DMS79 (cell line): ENCODE results near the gene MAGI3.

Experiments used
- DNase-seq: peaks from one replicate; lab custom pipeline; 2025; lab: John Stamatoyannopoulos, UW

The MAGI3 gene

GRCh38 chr1:113659035-113659434 lies 268.7 kb downstream of the MAGI3 start:
- DNase-seq, result no peak

GRCh38 chr1:113659556-113659955 lies 269.2 kb downstream of the MAGI3 start:
- no peak for DNase-seq

GRCh38 chr1:113660088-113660487 lies 269.8 kb downstream of the MAGI3 start:
- no peak for DNase-seq

- no peak for DNase-seq
Observed at GRCh38 chr1:113662101-113662500, 271.8 kb downstream of the MAGI3 start.

- no peak for DNase-seq
Observed at GRCh38 chr1:113663165-113663951, 273.0 kb downstream of the MAGI3 start.

GRCh38 chr1:113665071-113665470 lies 274.8 kb downstream of the MAGI3 start:
- no peak for DNase-seq

DNA sequence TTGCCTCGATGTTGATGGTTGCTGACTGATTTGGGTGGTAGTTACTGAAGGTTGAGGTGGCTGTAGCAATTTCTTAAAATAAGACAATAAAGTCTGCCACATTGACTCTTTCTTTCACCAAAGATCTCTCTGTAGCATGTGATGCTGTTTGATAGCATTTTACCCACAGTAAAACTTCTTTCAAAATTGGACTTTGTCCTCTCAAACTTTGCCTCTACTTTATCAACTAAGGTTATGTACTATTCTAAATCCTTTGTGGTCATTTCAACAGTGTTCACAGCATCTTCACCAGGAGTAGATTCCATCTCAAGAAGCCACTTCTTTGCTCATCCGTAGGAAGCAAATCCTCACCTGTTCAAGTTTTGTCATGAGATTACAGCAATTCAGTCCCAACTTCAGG lies 275.8 kb downstream of the MAGI3 start:
- DNase-seq, result no peak

GRCh38 chr1:113669988-113670387 lies 279.7 kb downstream of the MAGI3 start:
- DNase-seq, result no peak

GRCh38 chr1:113670650-113671049 lies 280.3 kb downstream of the MAGI3 start:
- DNase-seq, result no peak

DNA sequence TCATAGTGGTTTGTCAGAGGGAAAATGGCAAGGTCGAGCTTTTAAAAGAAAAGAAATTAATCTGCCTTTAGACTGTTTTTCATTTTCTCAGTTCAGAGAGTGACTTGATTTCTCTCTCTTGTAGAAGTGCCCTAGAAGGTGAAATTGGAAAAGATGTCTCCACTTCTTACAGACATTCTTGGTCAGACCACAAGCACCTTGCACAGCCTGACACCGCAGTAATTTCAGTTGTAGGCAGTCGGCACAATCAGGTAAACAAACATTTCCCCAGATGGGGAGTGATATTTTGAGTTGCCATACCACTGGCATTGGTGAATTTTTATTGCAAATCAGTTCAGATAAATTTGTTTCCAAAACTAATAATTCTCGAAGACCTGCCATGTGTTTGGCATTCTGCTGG lies 282.2 kb downstream of the MAGI3 start:
- no peak for DNase-seq

DNA sequence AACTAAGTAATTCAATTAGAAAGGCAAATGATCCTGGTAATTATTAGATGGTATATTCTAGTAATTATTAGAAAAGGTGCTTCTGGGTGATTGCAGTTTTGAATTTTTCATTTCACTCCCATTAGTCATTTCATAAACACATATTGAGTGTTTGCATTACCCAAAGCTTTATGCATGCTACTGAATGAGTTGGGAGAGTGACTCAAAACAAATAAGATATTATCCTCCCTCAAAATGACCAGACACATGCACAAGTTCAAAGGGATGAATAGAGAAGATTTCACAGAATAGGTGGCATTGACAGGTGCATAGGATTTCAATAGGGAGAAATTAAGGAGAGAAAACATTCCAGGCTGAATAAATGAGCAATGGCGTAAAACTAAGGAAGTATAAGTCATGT lies 284.3 kb downstream of the MAGI3 start:
- DNase-seq, result no peak

- no peak for DNase-seq
Observed at GRCh38 chr1:113675302-113675701, 285.0 kb downstream of the MAGI3 start.

DNA sequence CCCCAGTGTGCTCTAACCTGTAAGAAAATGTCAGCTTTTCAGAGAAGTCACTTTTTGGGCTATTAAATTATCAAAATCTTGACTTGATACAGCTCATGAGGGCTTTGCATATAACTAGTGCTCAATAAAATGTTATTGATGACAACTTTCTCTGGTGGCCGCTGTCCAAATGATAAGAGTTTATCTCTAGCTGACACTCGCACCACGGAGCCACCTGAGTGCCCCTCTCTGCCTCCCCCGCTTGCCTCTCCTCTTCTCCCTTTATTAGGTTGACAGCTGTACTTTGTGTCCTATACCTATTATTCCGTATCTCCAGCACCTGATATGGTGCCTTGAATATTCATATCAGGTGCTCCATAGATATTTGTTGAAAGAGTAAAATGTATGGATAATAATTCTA lies 286.2 kb downstream of the MAGI3 start:
- no peak for DNase-seq

GRCh38 chr1:113677250-113678158 lies 287.2 kb downstream of the MAGI3 start:
- peak; percentile 12 for DNase-seq

DNA sequence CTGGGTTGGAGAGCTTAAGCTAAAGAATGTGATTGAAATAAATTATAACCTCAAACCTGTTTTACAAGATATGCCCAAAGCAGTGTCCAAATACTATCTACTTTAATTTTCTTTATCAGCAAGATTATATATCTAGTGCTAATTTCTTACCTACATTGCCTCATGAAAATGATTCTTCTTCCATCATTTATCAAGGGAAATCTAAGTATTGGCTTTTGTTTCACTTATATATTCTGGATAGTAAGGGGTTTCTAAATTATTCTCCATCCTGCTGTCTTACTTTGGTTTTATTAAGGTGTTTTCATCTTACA lies 287.8 kb downstream of the MAGI3 start:
- DNase-seq, result no peak

DNA sequence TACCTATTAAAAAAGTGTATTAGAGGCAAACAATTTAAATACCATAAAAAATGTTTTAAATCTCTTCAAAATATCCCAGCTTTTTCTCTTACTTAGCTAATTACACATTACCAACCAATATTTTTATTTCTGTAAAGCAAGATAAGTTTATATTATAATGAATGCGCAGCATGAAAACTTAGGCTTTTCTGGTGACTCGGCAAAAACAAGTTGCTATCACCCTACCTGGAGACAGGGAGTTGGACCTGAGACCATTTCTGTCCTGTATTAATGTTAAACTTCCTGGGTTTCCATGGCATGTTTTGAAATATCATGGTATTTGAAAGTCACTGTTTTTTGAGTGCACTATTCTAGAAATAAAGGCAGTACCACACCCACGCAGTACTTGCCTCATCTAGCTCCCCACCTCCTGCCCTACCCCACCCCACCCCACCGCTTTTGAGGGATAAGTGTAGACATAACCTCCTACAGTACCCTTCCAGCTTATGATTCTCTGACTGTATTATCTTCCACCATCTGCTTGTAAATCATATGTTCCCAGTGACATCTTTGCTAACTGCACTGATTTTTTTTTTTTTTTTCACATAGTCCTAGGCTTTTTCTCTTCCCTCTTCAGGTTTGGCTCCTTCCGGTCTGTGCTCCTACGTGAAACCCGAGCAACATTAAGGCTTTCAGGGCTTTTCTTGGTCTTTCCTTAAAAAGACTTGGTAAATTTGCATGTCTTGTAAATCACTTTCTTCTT lies 291.5 kb downstream of the MAGI3 start:
- DNase-seq, result no peak

DNA sequence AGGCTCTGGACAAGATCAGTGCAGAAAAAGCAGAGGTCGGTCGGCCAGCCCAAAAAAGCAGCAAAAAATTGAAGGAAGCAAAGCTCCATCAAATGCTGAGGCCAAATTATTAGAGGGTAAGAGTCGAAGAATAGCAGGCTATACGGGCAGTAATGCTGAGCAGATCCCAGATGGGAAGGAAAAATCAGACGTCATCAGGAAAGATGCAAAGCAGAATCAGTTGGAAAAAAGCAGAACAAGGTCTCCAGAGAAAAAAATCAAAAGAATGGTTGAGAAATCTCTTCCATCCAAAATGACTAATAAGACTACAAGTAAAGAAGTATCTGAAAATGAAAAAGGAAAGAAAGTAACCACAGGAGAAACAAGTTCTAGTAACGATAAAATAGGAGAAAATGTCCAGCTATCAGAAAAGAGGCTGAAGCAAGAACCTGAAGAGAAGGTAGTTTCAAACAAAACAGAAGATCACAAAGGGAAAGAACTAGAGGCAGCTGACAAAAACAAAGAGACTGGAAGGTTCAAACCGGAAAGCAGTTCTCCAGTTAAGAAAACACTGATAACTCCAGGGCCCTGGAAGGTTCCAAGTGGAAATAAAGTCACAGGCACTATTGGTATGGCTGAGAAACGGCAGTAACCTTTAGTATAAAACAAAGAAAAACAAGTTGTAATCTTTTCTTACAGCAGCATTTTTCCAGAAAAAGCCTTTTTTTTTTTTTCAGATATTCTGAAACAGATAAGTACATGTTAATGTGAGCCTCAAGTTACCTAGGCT lies 293.3 kb downstream of the MAGI3 start:
- DNase-seq, result no peak

- DNase-seq, result no peak
Observed at GRCh38 chr1:113684153-113684541, 293.8 kb downstream of the MAGI3 start.

DNA sequence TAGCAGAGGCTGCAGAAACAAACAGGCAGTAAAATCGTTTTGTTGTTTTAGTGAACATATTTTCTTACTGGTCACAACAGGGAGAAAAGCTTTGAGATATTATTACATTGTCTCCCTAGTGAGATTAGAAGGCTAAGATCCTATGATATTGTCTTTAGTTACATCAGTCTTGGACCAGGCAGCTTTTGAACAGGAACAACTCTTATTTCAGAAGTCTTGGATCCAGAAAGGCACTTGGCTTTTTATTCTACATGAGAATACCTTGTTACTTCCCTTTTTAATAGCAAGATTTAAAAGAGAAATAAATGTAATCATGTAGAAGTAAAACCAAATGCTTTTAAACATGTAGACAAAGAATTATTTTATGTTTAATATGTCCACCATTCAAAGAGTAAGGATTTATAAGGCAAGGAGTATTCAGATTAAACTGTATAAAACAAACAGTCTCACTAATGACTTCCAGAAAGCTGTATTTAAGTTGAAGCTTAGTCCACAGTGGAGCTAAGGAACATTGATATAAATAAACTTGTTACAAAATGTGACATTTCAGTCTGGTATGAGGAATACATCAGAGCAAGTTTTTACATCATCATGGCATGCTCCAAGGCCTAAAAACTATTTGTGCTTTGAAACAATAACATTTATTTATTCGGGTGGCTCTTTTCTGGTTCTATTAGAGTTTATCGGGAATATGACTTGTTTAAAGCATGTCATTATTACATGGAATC lies 296.7 kb downstream of the MAGI3 start:
- DNase-seq, result no peak

- DNase-seq, result no peak
Observed at GRCh38 chr1:113691184-113691583, 300.9 kb downstream of the MAGI3 start.

DNA sequence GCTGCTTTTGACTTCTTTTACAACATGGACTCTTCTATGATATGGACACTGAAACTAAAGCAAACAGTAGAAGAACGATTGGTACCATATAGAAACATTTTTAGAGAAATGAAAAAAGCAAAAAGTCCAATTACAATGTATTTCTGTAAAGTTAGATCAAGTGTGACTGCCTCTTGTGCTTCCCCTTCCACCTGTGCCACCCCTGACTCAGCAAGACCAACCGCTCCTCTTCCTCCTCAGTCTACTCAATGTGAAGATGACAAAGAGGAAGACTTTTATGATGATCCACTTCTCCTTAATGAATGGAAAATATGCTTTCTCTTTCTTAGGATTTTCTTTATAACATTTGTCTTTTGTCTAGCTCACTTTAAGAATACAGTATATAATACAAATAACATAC lies 302.0 kb downstream of the MAGI3 start:
- DNase-seq, result no peak
